K562 (cell line): ENCODE results near the gene STOX1. TPM values are rescaled to one million over a fixed set of nuclear protein-coding genes. Genes with fewer than 3 reads are reported as not detected.

Source experiments
- ARID2 ChIP-seq: fragments of 450-650 bp; IDR thresholded peaks from 2 replicates; pipeline ENCODE4 v1.6.1; 2017; ENCODE audit warnings: antibody characterized with exemption, mild to moderate bottlenecking
- CLOCK ChIP-seq: fragments of 250-450 bp; sonication (Bioruptor Pico); IDR thresholded peaks from 2 replicates; pipeline ENCODE4 v1.4.0; 2020; ENCODE audit warnings: mild to moderate bottlenecking, moderate library complexity, borderline replicate concordance
- E2F3 ChIP-seq: fragments of 250-450 bp; sonication (Bioruptor Pico); IDR thresholded peaks from 2 replicates; pipeline ENCODE4 v1.4.0; 2020; ENCODE audit warnings: mild to moderate bottlenecking
- EP300 ChIP-seq: IDR thresholded peaks from 2 replicates; pipeline ENCODE4 v1.6.1; 2012; ENCODE audit warnings: low read length, improper control_type of control experiment
- KAT2B ChIP-seq: IDR thresholded peaks from one replicate; pipeline ENCODE4 v1.6.1; 2012; ENCODE audit warnings: low read depth, mild to moderate bottlenecking, control low read depth, inconsistent platforms, low read length, moderate library complexity
- MCM7 ChIP-seq, 2 experiments: fragments of 450-650 bp; IDR thresholded peaks; 2 replicates each; pipeline ENCODE4 v1.6.1; 2016 to 2018
- NFE2L1 ChIP-seq: fragments of 450-650 bp; IDR thresholded peaks from 2 replicates; pipeline ENCODE4 v1.6.1; 2016; ENCODE audit warnings: missing genetic modification characterization, low read depth, mild to moderate bottlenecking, missing compliant biosample characterization, moderate library complexity, borderline replicate concordance
- POLR2AphosphoS5 ChIP-seq: IDR thresholded peaks from 2 replicates; pipeline ENCODE4 v1.6.1; 2011; ENCODE audit warnings: mild to moderate bottlenecking, low read depth, low read length, moderate library complexity; ENCODE audit not compliant: control insufficient read depth, insufficient read depth
- POU5F1 ChIP-seq: fragments of 150-350 bp; IDR thresholded peaks from 2 replicates; pipeline ENCODE4 v1.6.1; 2014; ENCODE audit warnings: borderline replicate concordance, low read length, low read depth, mild to moderate bottlenecking; ENCODE audit not compliant: partially characterized antibody
- PTTG1 ChIP-seq: fragments of 450-650 bp; IDR thresholded peaks from 2 replicates; pipeline ENCODE4 v1.6.1; 2016; ENCODE audit warnings: low read depth, mild to moderate bottlenecking, missing genetic modification characterization, missing compliant biosample characterization
- PYGO2 ChIP-seq: fragments of 450-650 bp; IDR thresholded peaks from 2 replicates; pipeline ENCODE4 v1.6.1; 2016; ENCODE audit warnings: mild to moderate bottlenecking, missing genetic modification characterization, moderate library complexity, missing compliant biosample characterization
- SETDB1 ChIP-seq: IDR thresholded peaks from one replicate; pipeline ENCODE4 v1.6.1; 2012; ENCODE audit warnings: low read length, control low read depth, inconsistent platforms
- XRCC3 ChIP-seq: fragments of 450-650 bp; IDR thresholded peaks from 2 replicates; pipeline ENCODE4 v1.6.1; 2017; ENCODE audit warnings: mild to moderate bottlenecking, moderate library complexity
- ZNF121 ChIP-seq: sonication (generic); formaldehyde crosslinking; conservative IDR thresholded peaks from 2 replicates; pipeline ENCODE4 v1.8.0; 2022; ENCODE audit warnings: missing genetic modification reagents
- ZNF318 ChIP-seq, 2 experiments: fragments of 450-650 bp; IDR thresholded peaks; 2 replicates each; pipeline ENCODE4 v1.6.1; 2016; ENCODE audit warnings: mild to moderate bottlenecking in 2 of 2, borderline replicate concordance in 1 of 2, low read depth in 1 of 2, moderate library complexity in 1 of 2
- polyA plus RNA-seq, 8 experiments: library from polyadenylated mRNA; depleted of rRNA in 4 of 8; stranded (reverse) in 5 of 8; unstranded in 3 of 8; fragments of >200 nt; fragmentation: Nextera tagmentation in 2 of 8; fragmentation: Illumina TruSeq in 1 of 8; extraction: Ambion mirVana in 2 of 8; extraction: Trizol in 1 of 8; gene quantifications; 2 replicates each; pipeline versions ENCODE4 v1.2.1 to v1.2.3, GENCODE V29; 2011 to 2014; ENCODE audit warnings: inconsistent platforms in 1 of 8, missing spikeins in 1 of 8
- total RNA-seq, 7 experiments: library from RNA; depleted of rRNA in 6 of 7; stranded (reverse); fragments of >200 nt in 6 of 7; fragmentation: Illumina TruSeq in 2 of 7; extraction: Trizol in 2 of 7; gene quantifications; 2 replicates each; pipeline versions ENCODE4 v1.2.1 to v1.2.3, GENCODE V29; 2011 to 2021; ENCODE audit warnings: low replicate concordance in 1 of 7

The STOX1 gene
- total and polyA plus RNA-seq, 9 of the 15 experiments (the other 6 are each of a cell fraction or from before 2014, with no cell fraction given) = 0.09 to 0.87 (median 0.29) TPM

GRCh38 chr10:68826764-68827591, at the start of gene STOX1 (continued):
- TF ChIP-seq ZNF318 (IDR thresholded peaks at IDR 0.05; ENCODE audit: borderline replicate concordance in 1 of 2, low read depth in 1 of 2) (no peak), PYGO2 (tag) (no peak), MCM7 (IDR thresholded peaks at IDR 0.05) (no peak), EP300 (no peak), CLOCK (CRISPR knock-in tag) (no peak), ARID2 (no peak), POU5F1 (no peak), SETDB1 (no peak), KAT2B (no peak), POLR2AphosphoS5 (no peak), XRCC3 (no peak), E2F3 (CRISPR knock-in tag) (no peak), PTTG1 (tag) (no peak), NFE2L1 (tag) (no peak), ZNF121 (CRISPR knock-in tag) (peak; percentile 55)
